ENCODE measurements around the gene SSH2.

The SSH2 gene

DNA sequence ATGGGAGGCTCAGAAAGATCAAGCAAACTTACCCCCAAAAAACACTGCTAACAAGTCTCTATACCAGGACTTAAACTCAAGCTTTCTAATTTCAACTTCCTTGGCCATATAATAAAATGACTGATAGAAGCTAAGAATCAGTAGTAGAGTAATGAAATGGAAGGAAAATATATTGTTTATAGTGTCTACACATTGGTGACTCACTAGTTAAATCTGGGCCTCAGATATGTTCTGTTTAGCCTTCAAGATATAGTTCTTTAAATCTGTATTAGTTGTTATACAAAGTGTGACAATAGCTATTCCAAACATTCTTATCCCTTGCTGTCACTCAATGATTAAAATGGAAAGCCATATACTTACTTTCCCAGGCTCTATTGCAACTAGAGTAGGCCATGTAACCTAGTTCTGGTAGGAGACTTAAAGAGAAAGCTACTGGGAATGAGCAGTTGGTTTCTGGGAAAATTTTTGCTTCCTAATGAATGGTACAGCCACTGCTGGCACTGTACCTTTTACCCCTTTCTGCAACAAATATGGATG is 18.3 kb downstream of the SSH2 start:
- Histone ChIP-seq H3K4me1 (ENCODE audit: insufficient read depth, low read length) (no peaks in the 10 kb centered on the region), H3K79me2 (ENCODE audit: insufficient read depth, low read length) (peaks cover 92% of the 10 kb centered on the region), H4K20me1 (ENCODE audit: insufficient read depth, low read length) (peaks cover 18% of the 10 kb centered on the region; the same call in 1 of the 2 replicates), H3K9ac (ENCODE audit: low read depth, low read length) (no peak overlapping the region), H3K4me2 (ENCODE audit: insufficient read depth, low read length) (no peak overlapping the region), H3K9me3 (ENCODE audit: insufficient read depth, low read length, severe bottlenecking) (peaks cover 4% of the 10 kb centered on the region), H3K27ac (ENCODE audit: low read length) (no peak overlapping the region), H3K4me3 (ENCODE audit: low read depth in 1 of 2, low read length in 2 of 2) (no peak overlapping the region), H3K36me3 (ENCODE audit: insufficient read depth, low read length) (no peaks in the 10 kb centered on the region; the same call in 1 of the 2 replicates), H2AFZ (ENCODE audit: low read depth, low read length) (no peak overlapping the region), H3K27me3 (ENCODE audit: insufficient read depth, low read length, poor library complexity) (no peaks in the 10 kb centered on the region)
- no peak for DNase-seq
- TF ChIP-seq EZH2 (IDR thresholded peaks at IDR 0.05; ENCODE audit: borderline replicate concordance, low read depth, low read length, severe bottlenecking): no peak
- TF ChIP-seq, protein P1, sequence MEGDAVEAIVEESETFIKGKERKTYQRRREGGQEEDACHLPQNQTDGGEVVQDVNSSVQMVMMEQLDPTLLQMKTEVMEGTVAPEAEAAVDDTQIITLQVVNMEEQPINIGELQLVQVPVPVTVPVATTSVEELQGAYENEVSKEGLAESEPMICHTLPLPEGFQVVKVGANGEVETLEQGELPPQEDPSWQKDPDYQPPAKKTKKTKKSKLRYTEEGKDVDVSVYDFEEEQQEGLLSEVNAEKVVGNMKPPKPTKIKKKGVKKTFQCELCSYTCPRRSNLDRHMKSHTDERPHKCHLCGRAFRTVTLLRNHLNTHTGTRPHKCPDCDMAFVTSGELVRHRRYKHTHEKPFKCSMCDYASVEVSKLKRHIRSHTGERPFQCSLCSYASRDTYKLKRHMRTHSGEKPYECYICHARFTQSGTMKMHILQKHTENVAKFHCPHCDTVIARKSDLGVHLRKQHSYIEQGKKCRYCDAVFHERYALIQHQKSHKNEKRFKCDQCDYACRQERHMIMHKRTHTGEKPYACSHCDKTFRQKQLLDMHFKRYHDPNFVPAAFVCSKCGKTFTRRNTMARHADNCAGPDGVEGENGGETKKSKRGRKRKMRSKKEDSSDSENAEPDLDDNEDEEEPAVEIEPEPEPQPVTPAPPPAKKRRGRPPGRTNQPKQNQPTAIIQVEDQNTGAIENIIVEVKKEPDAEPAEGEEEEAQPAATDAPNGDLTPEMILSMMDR (IDR thresholded peaks at IDR 0.05; ENCODE audit: borderline replicate concordance, extremely low read depth, low read length, poor library complexity, severe bottlenecking): no peak
- ATAC-seq (ENCODE audit: insufficient read depth, low read depth): no peak

DNA sequence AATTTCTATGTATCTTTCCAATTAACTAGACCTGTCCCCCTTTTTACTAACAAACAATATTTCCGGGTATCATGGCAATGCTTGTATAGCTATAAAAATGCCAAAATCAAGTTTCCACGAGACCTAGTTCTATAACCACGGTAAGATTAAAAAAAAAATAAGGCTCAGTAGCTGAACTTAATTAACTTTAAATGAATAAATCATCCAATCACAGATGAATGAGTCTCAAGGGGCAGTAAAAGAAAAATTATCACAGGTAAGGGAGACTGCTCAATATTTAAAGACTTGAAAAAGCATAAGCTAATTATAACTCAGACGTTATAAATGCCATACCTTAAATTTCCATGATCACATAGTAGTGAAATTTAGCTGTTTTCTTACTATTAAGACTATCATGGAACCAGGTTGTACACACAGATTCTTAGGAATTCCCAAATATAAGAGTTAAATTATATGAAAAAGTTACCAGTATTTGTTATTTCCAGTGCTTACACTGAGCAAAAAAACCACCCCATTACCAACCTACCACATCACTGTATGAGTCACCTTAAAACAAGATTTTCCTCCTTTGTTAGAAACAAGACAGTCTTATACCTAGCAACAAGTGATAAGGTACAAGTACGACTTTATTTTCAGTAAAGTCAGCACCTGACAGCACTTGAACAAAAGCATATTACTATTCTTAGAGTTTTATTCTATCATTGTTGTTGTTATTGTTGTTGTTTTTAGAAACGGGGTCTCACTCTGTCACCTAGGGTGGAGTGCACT is 20.6 kb downstream of the SSH2 start:
- Histone ChIP-seq H3K9ac (ENCODE audit: low read depth, low read length) (no peak overlapping the region), H3K27ac (ENCODE audit: low read length) (no peak overlapping the region), H2AFZ (ENCODE audit: low read depth, low read length) (no peak overlapping the region), H3K4me2 (ENCODE audit: insufficient read depth, low read length) (no peak overlapping the region), H3K27me3 (ENCODE audit: insufficient read depth, low read length, poor library complexity) (no peaks in the 10 kb centered on the region), H3K4me3 (ENCODE audit: low read depth in 1 of 2, low read length in 2 of 2) (no peak overlapping the region), H3K36me3 (ENCODE audit: insufficient read depth, low read length) (no peaks in the 10 kb centered on the region; the same call in 1 of the 2 replicates), H3K9me3 (ENCODE audit: insufficient read depth, low read length, severe bottlenecking) (peaks cover 10% of the 10 kb centered on the region), H4K20me1 (ENCODE audit: insufficient read depth, low read length) (peaks cover 16% of the 10 kb centered on the region), H3K79me2 (ENCODE audit: insufficient read depth, low read length) (peaks cover 95% of the 10 kb centered on the region), H3K4me1 (ENCODE audit: insufficient read depth, low read length) (no peaks in the 10 kb centered on the region)
- DNase-seq (no peak), ATAC-seq (ENCODE audit: insufficient read depth, low read depth) (no peak)
- TF ChIP-seq, protein P1 (IDR thresholded peaks at IDR 0.05; ENCODE audit: borderline replicate concordance, extremely low read depth, low read length, poor library complexity, severe bottlenecking): no peak
- TF ChIP-seq EZH2 (IDR thresholded peaks at IDR 0.05; ENCODE audit: borderline replicate concordance, low read depth, low read length, severe bottlenecking): no peak

DNA sequence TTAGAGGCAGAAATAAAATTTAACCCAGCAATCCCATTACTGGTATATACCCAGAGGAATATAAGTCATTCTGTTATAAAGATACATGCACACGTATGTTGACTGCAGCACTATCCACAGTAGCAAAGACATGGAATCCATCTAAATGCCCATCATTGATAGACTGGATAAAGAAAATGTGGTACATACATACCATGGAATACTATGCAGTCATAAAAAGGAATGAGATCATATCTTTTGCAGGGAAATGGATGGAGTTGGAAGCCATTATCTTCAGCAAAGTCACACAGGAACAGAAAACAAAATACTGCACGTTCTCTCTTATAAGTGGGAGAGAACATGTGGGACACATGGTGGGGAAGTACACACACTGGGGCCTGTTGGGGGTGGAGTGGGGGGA is 23.1 kb downstream of the SSH2 start:
- no peak overlapping the region for H3K4me2 ChIP-seq (ENCODE audit: insufficient read depth, low read length)
- no peak overlapping the region for H3K27ac ChIP-seq (ENCODE audit: low read length)
- H3K36me3 ChIP-seq (ENCODE audit: insufficient read depth, low read length): no peaks in the 10 kb centered on the region; the same call in 1 of the 2 replicates
- H2AFZ ChIP-seq (ENCODE audit: low read depth, low read length): no peak overlapping the region
- no peak overlapping the region for H3K9ac ChIP-seq (ENCODE audit: low read depth, low read length)
- H3K79me2 ChIP-seq (ENCODE audit: insufficient read depth, low read length): peaks cover 94% of the 10 kb centered on the region
- no peak for ATAC-seq (ENCODE audit: insufficient read depth, low read depth)
- no peak overlapping the region for H3K4me3 ChIP-seq (ENCODE audit: low read depth in 1 of 2, low read length in 2 of 2)
- H4K20me1 ChIP-seq (ENCODE audit: insufficient read depth, low read length): peaks cover 12% of the 10 kb centered on the region
- DNase-seq: no peak
- no peaks in the 10 kb centered on the region for H3K27me3 ChIP-seq (ENCODE audit: insufficient read depth, low read length, poor library complexity)
- TF ChIP-seq EZH2 (IDR thresholded peaks at IDR 0.05; ENCODE audit: borderline replicate concordance, low read depth, low read length, severe bottlenecking): no peak
- TF ChIP-seq, protein P1 (IDR thresholded peaks at IDR 0.05; ENCODE audit: borderline replicate concordance, extremely low read depth, low read length, poor library complexity, severe bottlenecking): no peak
- peaks cover 10% of the 10 kb centered on the region for H3K9me3 ChIP-seq (ENCODE audit: insufficient read depth, low read length, severe bottlenecking)
- H3K4me1 ChIP-seq (ENCODE audit: insufficient read depth, low read length): no peaks in the 10 kb centered on the region
